Measurements from ENCODE around the gene GCNA.
"Not testable (repeated sequence)": the region's sequence is repeated elsewhere in the genome, so short reads cannot be mapped to it uniquely, and the experiment has no call there.

- TF ChIP-seq CTCF (conservative IDR thresholded peaks at IDR 0.05; ENCODE audit: low read length); EZH2phosphoT487 (IDR thresholded peaks at IDR 0.05; ENCODE audit: borderline replicate concordance): not testable (repeated sequence)
Measured at GRCh38 chrX:71559773-71560172, 18.5 kb upstream of the GCNA start.

Measured in Loucy (cell line).